NCI-H748 (cell line): ENCODE data around the gene TMEM161B.
"Not testable (repeated sequence)": the region's sequence is repeated elsewhere in the genome, so short reads cannot be mapped to it uniquely, and the experiment has no call there.

Source experiments
- DNase-seq: peaks from one replicate; lab custom pipeline; 2025; ENCODE audit not compliant: unreplicated experiment; lab: John Stamatoyannopoulos, UW

TMEM161B gene

DNA sequence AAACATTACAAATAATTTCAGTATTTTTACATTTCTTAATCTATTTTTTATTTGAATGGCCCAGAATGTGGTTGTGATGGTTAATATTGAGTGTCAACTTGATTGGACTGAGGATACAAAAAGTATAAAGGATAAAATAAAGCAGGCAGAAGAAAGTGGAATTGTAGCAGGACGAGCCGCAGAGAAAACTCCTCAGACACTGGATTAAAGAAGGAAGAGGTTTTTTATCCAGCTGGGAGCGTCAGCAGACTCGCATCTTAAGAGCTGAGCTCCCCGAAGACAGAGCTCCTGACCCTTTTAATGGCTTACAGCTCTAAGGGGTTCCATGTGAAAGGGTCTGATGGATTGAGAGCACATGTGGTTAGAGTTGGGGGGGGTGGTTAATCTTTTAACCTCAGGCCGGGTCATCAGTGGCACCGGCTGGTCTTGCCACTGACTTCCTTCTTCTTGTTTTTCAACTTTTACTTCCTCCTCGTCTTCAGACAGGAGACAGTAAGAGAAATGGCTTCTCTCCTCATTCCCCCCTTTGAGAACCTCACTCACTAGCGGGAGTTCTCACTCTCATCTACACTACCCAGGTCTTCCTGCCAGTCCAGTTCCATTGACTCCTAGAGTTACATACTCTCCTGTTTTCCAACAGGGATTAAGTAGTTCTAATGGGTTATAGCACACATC is 80.0 kb downstream of the TMEM161B start:
- no peak for DNase-seq

DNA sequence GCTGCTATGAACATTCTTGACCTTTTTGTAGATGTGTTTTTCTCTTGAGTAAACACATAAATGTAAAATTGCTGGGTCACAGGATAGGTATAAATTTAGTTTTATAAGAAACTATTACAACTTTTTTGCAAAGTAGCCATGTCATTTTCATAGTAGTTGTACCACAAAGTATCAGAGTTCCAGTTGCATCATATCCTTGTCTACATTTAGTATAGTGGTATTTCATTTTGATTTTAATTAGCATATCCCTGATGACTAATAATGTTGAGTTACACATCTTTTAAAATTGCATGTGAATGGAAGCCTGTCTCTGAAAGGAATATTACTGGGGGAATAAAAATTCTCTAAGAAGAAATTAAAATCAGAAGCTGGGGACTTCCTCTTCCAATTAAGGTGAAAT is 85.4 kb downstream of the TMEM161B start:
- no peak for DNase-seq

DNA sequence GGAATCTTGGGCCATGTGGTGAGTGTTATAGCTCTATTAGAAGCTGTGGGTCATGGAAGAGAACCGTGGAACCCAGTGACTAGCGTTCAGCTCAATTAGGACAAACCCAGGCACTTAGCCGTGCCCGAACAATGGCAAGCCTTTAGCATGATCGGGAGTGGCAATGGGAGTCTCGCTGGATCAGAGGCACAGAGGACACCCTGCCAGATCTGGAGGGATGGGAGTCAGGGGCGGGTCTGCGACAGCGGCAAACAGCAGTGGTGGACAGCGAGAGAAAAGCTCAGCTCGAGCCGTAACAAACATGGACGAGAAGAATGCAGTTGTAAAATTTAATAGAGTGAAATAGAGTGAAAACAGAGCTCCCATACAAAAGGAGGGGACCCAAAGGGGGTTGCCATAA is 91.2 kb downstream of the TMEM161B start:
- not testable (repeated sequence) for DNase-seq

DNA sequence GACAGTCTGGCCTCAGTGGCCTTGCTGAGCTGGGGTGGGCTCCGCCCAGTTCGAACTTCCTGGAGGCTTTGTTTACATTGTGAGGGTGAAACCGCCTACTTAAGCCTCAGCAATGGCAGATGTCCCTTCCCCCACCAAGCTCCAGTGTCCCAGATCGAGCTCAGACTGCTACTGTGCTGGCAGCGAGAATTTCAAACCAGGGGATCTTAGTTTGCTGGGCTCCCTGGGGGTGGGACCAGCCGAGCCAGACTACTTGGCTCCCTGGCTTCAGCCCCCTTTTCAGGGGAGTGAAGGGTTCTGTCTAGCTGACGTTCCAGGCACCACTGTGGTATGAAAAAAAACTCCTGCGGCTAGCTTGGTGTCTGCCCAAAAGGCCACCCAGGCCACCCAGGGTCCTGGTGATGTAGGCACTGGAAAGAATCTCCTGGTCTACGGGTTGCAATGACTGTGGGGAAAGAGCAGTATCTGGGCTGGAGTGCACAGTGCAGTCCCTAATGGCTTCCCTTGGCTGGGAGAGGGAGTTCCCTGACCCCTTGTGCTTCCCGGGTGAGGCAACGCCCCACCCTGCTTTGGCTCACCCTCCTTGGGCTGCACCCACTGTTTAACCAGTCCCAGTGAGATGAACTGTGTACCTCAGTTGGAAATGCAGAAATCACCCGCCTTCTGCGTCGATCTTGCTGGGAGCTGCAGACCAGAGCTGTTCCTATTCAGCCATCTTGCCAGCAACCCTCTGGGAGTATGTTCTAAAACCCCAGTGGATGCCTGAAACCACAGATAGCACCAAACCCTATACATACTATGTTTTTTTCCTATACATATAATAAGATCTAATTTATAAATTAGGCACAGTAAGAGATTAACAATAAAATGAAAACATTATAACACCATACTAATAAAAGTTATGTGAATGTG is 95.5 kb downstream of the TMEM161B start:
- peak; percentile 57 for DNase-seq

DNA sequence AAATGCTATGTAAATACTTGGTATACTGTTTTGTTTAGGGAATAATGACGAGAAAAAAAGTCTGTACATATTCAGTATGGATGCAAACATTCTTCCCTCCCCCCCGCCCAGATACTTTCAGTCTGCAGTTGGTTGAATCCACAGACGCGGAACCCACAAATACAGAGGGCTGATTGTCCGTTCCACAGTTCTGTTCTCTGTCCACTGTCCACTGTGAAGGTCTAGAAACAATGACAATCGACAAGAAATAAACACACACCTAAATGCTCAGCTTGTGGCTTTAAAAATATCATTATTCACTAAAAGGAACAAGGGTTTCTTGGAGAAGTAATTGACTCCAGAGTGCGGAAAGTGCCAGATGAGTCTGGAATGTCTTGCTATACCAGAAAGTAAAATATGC is 109.1 kb downstream of the TMEM161B start:
- no peak for DNase-seq

DNA sequence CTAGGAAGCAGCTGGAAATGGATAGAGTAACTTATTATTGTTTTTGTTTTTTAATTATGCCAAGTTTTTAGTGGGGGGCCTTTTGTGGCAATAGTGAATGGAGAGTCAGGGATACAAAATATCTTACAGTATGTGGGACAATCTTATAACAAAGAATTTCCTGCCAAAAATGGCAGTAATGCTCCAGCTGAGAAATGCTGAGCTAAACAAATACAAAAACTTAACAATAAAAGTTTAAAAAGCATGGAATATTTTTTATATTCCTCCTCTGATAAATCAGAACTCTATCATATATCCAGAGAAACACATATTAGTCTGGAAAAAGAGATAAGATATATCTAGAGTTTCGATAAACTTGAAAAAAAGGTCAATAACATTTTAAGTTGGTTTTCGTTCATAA is 110.6 kb downstream of the TMEM161B start:
- no peak for DNase-seq

DNA sequence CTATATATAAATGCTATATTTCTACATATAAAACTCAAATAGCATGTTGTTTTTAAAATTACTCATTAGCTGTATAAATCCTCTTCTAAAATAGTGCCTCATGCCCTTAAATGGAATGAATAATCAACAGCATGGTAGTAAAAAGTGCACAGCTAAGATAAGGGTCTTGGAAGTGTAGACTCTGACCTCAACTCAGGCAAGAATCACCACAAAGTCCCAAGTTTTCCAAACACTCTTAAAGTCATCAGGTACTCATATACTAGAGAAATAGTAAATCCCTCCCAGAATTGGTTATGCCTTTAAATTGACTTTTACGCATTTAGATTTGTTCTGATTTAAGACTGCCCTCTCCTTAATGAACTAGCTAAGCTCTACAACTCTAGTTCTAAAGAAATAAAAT is 113.8 kb downstream of the TMEM161B start:
- no peak for DNase-seq

DNA sequence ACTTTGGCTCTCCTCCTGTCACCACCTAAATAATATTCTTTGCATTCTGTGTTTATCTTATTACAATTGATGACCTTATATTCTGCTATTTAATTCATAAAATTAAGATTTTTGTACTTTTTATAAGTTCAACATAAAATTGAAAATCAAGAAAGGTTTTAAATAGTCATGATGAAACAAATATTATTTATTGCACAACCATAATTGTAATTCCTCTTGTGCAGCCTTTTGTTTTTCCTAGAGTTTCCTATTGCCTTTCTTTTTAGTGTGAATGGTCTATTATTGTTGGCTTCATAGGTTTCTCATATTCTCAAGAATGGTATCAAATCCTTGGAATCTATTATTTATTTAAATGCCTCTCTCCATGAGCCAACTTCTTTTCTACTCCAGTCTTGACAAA is 117.9 kb downstream of the TMEM161B start:
- no peak for DNase-seq

DNA sequence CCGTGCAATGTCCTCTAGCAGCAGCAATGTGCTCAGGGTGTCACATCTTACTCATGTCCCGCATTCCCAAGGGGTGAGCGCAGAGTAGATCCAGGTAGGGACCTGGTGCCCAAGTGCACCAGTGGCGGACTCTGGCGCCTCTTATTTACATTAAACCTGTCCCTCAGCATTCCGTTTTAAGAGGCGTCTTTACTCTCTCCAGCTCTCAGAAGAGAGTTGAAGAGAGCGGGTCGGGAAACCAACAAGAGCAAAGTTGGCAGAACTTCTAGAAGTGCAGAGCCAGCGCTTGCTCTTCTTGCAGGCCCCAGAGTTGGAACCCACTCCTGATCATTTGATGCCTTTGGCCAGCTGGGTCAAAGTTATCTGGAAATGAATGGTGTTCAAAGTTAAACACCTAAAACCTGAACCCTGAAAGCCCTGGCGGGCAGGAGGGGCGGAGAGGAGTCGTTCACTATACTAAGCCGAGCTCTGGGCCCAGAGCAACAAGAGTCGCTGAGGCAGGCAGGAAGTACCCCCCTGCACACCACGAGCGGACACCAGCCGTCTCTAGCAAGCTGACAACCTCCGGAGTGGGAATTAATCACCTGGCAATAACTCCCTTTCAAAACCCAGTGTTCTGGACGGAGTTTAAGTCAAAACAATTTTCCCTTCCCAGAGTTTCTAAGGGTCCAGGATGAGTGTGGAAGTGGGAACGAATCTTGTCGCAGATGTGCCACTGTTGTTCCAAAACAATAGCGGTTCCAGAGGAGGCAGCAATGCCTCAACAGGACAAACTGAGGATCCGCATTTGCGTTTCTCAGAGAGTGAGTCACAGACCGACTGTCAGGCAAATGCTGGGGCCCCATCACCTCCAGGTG is 122.8 kb downstream of the TMEM161B start:
- DNase-seq, result no peak

DNA sequence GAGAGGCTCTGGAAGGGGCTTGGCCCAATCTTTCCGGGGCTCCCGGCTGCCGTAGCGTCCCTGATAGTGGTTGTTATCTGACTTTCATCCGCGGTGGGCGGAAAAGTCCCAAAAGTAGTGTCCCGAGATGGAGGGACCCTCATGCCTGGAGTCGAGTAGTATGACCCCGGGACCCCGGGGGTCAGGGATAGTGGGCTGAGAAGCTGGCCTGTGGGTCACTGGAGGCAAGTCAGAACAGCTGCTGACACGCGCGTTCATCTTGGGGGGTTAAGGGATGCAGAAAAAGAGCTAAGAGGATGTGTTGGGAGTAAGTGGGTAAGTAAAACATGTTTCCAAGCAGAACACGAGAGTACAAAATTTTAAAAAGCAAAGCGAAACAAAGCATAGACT is 123.4 kb downstream of the TMEM161B start:
- DNase-seq, result no peak
